GM23338 (cell line): ENCODE data around the gene EGFR. TPM values are rescaled to one million over a fixed set of nuclear protein-coding genes. Genes with fewer than 3 reads are reported as not detected.

Source experiments
- ATAC-seq: fragments of 200-7000 bp; cut with Tn5 transposase; 3 replicates; pipeline ENCODE4 v1.9.1; 2020
- DNase-seq: peaks from one replicate; pipeline ENCODE4 v3.0.0-alpha.2; 2015; ENCODE audit warnings: low spot score
- H2AFZ ChIP-seq: fragments of 200-600 bp; sonication (generic); 2 replicates; pipeline ENCODE4 v1.8.0; 2016; ENCODE audit warnings: antibody characterized with exemption, mild to moderate bottlenecking, moderate library complexity
- H3F3A ChIP-seq: fragments of 200-600 bp; sonication (generic); replicated peaks from 2 replicates; pipeline ENCODE4 v1.8.0; 2017; ENCODE audit warnings: antibody characterized with exemption, mixed run types, low read depth
- H3K27ac ChIP-seq: fragments of 200-600 bp; sonication (generic); 2 replicates; pipeline ENCODE4 v1.6.1; 2016; ENCODE audit warnings: low read depth
- H3K27me3 ChIP-seq: fragments of 200-600 bp; sonication (generic); 2 replicates; pipeline ENCODE4 v1.8.0; 2016; ENCODE audit warnings: mild to moderate bottlenecking, mixed run types, moderate library complexity; ENCODE audit not compliant: insufficient read depth
- H3K36me3 ChIP-seq: fragments of 200-600 bp; sonication (generic); 2 replicates; pipeline ENCODE4 v1.8.0; 2016; ENCODE audit warnings: mild to moderate bottlenecking; ENCODE audit not compliant: insufficient read depth
- H3K4me1 ChIP-seq: fragments of 200-600 bp; sonication (generic); 2 replicates; pipeline ENCODE4 v1.8.0; 2016; ENCODE audit warnings: mild to moderate bottlenecking, moderate library complexity; ENCODE audit not compliant: insufficient read depth
- H3K4me2 ChIP-seq: fragments of 200-600 bp; sonication (generic); 2 replicates; pipeline ENCODE4 v1.7.1; 2017; ENCODE audit warnings: mixed run types
- H3K4me3 ChIP-seq: fragments of 200-600 bp; sonication (generic); 2 replicates; pipeline ENCODE4 v1.6.1; 2016; ENCODE audit warnings: mixed run types
- H3K79me2 ChIP-seq: fragments of 200-600 bp; sonication (generic); replicated peaks from 2 replicates; pipeline ENCODE4 v1.8.0; 2017; ENCODE audit warnings: mild to moderate bottlenecking; ENCODE audit not compliant: insufficient read depth
- H3K9me2 ChIP-seq: fragments of 200-600 bp; sonication (generic); 2 replicates; pipeline ENCODE4 v1.8.0; 2017; ENCODE audit not compliant: insufficient read depth
- H4K20me1 ChIP-seq: fragments of 200-600 bp; sonication (generic); replicated peaks from 2 replicates; pipeline ENCODE4 v1.8.0; 2017; ENCODE audit warnings: mild to moderate bottlenecking; ENCODE audit not compliant: insufficient read depth
- H3K27ac Mint-ChIP-seq: 2 replicates; pipeline ENCODE4 v1.8.0; 2020; ENCODE audit warnings: inconsistent platforms, mild to moderate bottlenecking, moderate library complexity, mixed read lengths
- H3K27me3 Mint-ChIP-seq: 3 replicates; pipeline ENCODE4 v1.8.0; 2022; ENCODE audit warnings: low read depth, mild to moderate bottlenecking, moderate library complexity, mixed read lengths, inconsistent platforms; ENCODE audit not compliant: insufficient read depth, poor library complexity
- H3K36me3 Mint-ChIP-seq: 3 replicates; pipeline ENCODE4 v1.8.0; 2021; ENCODE audit warnings: low read depth, mild to moderate bottlenecking, inconsistent platforms, moderate library complexity, mixed read lengths
- H3K4me1 Mint-ChIP-seq: 3 replicates; pipeline ENCODE4 v1.8.0; 2020; ENCODE audit warnings: mild to moderate bottlenecking, inconsistent platforms, mixed read lengths
- H3K4me3 Mint-ChIP-seq: 3 replicates; pipeline ENCODE4 v1.8.0; 2021; ENCODE audit warnings: moderate library complexity, mild to moderate bottlenecking, inconsistent platforms, mixed read lengths
- H3K9me3 Mint-ChIP-seq: 3 replicates; pipeline ENCODE4 v1.8.0; 2020; ENCODE audit warnings: moderate library complexity, mild to moderate bottlenecking, inconsistent platforms, mixed read lengths
- CREB1 ChIP-seq: fragments of 250-450 bp; sonication (Bioruptor Pico); IDR thresholded peaks from 2 replicates; pipeline ENCODE4 v1.5.0; 2020; ENCODE audit warnings: low read depth, mild to moderate bottlenecking, moderate library complexity
- ETS1 ChIP-seq: IDR thresholded peaks from 2 replicates; pipeline ENCODE4 v1.6.1; 2016; ENCODE audit warnings: antibody characterized with exemption
- EZH2 ChIP-seq: fragments of 200-600 bp; sonication (generic); IDR thresholded peaks from one replicate; pipeline ENCODE4 v1.8.0; 2017; ENCODE audit warnings: antibody characterized with exemption, mild to moderate bottlenecking, low read depth; ENCODE audit not compliant: unreplicated experiment
- EZH2phosphoT487 ChIP-seq: fragments of 200-600 bp; sonication (generic); IDR thresholded peaks from one replicate; pipeline ENCODE4 v1.8.1; 2018; ENCODE audit warnings: antibody characterized with exemption; ENCODE audit not compliant: unreplicated experiment
- JUNB ChIP-seq: IDR thresholded peaks from one replicate; pipeline ENCODE4 v1.6.1; 2016; ENCODE audit warnings: antibody characterized with exemption; ENCODE audit not compliant: unreplicated experiment
- NANOG ChIP-seq: IDR thresholded peaks from 2 replicates; pipeline ENCODE4 v1.6.1; 2016; ENCODE audit warnings: antibody characterized with exemption, borderline replicate concordance
- POLR2AphosphoS5 ChIP-seq: IDR thresholded peaks from 2 replicates; pipeline ENCODE4 v1.6.1; 2016; ENCODE audit warnings: antibody characterized with exemption, low read depth
- REST ChIP-seq: IDR thresholded peaks from one replicate; pipeline ENCODE4 v1.6.1; 2018; ENCODE audit warnings: antibody characterized with exemption; ENCODE audit not compliant: unreplicated experiment
- ZNF331 ChIP-seq: fragments of 250-450 bp; sonication (Bioruptor Pico); IDR thresholded peaks from 2 replicates; pipeline ENCODE4 v1.5.0; 2020; ENCODE audit warnings: low read depth, mild to moderate bottlenecking, moderate library complexity
- ZNF462 ChIP-seq: fragments of 250-450 bp; sonication (Bioruptor Pico); IDR thresholded peaks from 2 replicates; pipeline ENCODE4 v1.5.0; 2020; ENCODE audit warnings: mild to moderate bottlenecking, moderate library complexity
- polyA plus RNA-seq: library from polyadenylated mRNA; unstranded; fragments of >200 nt; fragmentation: Nextera tagmentation; extraction: Ambion mirVana; gene quantifications from 2 replicates; pipeline ENCODE4 v1.2.1, GENCODE V29; 2016
- total RNA-seq: library from RNA; depleted of rRNA; stranded (reverse); fragments of >200 nt; shearing (Covaris generic); gene quantifications from 2 replicates; pipeline ENCODE4 v1.2.3, GENCODE V29; 2014

Gene EGFR
- total and polyA plus RNA-seq, 2 experiments from 2014 or later, result 1.5 to 4.5 TPM

GRCh38 chr7:55118426-55118825 is 99.6 kb downstream of the EGFR start:
- no peak overlapping the region for H3K4me3 Mint-ChIP-seq
- no peaks in the 10 kb centered on the region for H3K36me3 Mint-ChIP-seq
- H3K4me3 ChIP-seq, result no peak overlapping the region
- H3K9me3 Mint-ChIP-seq, result no peaks in the 10 kb centered on the region
- H3K79me2 ChIP-seq, result no peaks in the 10 kb centered on the region
- H4K20me1 ChIP-seq, result no peaks in the 10 kb centered on the region
- H3K4me2 ChIP-seq, result no peak overlapping the region
- TF ChIP-seq JUNB (no peak), CREB1 (CRISPR knock-in tag) (no peak), EZH2phosphoT487 (no peak), ETS1 (no peak), POLR2AphosphoS5 (no peak), NANOG (no peak), REST (no peak), EZH2 (no peak), ZNF462 (no peak), ZNF331 (CRISPR knock-in tag) (no peak)
- no peaks in the 10 kb centered on the region for H3F3A ChIP-seq
- no peaks in the 10 kb centered on the region for H3K27me3 Mint-ChIP-seq
- no peaks in the 10 kb centered on the region for H3K4me1 Mint-ChIP-seq
- H3K4me1 ChIP-seq, result no peaks in the 10 kb centered on the region
- no peak overlapping the region for H2AFZ ChIP-seq
- H3K27me3 ChIP-seq, result no peaks in the 10 kb centered on the region
- no peak overlapping the region for H3K27ac Mint-ChIP-seq
- DNase-seq (no peak), ATAC-seq (no peak)
- H3K36me3 ChIP-seq, result no peaks in the 10 kb centered on the region
- no peaks in the 10 kb centered on the region for H3K9me2 ChIP-seq
- H3K27ac ChIP-seq, result no peak overlapping the region
